OCI-LY7 (cell line): Measurements from ENCODE around the gene SEMA6B. TPM values are rescaled to one million over a fixed set of nuclear protein-coding genes. Genes with fewer than 3 reads are reported as not detected.

Experiments used
- BruUV-seq: library from RNA; stranded (reverse); fragments of 400-500 nt; replicated peaks from 2 replicates; lab custom pipeline; 2021; lab: Mats Ljungman, UMichigan
- CTCF ChIA-PET: fragments of 300-600 bp; sonication (Branson Sonifier 250); formaldehyde crosslinking; loops from one replicate; lab custom pipeline; 2022; ENCODE audit warnings: antibody characterized with exemption; ENCODE audit not compliant: unreplicated experiment; lab: Charles Lee
- POLR2A ChIA-PET: fragments of 300-600 bp; sonication (Branson Sonifier 250); formaldehyde crosslinking; loops from one replicate; lab custom pipeline; 2022; ENCODE audit warnings: antibody characterized with exemption; lab: Charles Lee
- DNase-seq: peaks from one replicate; pipeline ENCODE4 v3.0.0-alpha.2; 2015; ENCODE audit warnings: low spot score
- H2AFZ ChIP-seq: fragments of 200-600 bp; sonication (generic), shearing (Covaris generic); 2 replicates; pipeline ENCODE4 v1.6.1; 2014; ENCODE audit warnings: mild to moderate bottlenecking, antibody characterized with exemption, low read length, moderate library complexity
- H3K27ac ChIP-seq: fragments of 200-600 bp; sonication (generic); 2 replicates; pipeline ENCODE4 v1.5.1; 2014; ENCODE audit warnings: mixed run types, low read depth, mild to moderate bottlenecking, moderate library complexity, low read length, inconsistent platforms; ENCODE audit not compliant: poor library complexity, severe bottlenecking
- H3K36me3 ChIP-seq: fragments of 200-600 bp; sonication (generic); 2 replicates; pipeline ENCODE4 v1.6.1; 2014; ENCODE audit warnings: mild to moderate bottlenecking, antibody characterized with exemption, low read length, moderate library complexity, mixed read lengths; ENCODE audit not compliant: insufficient read depth
- H3K4me1 ChIP-seq: fragments of 200-600 bp; sonication (generic); 2 replicates; pipeline ENCODE4 v1.5.1; 2014; ENCODE audit warnings: mild to moderate bottlenecking, low read length; ENCODE audit not compliant: insufficient read depth, poor library complexity, severe bottlenecking
- H3K4me2 ChIP-seq: fragments of 200-600 bp; sonication (generic); 2 replicates; pipeline ENCODE4 v1.6.1; 2014; ENCODE audit warnings: mild to moderate bottlenecking, low read length
- H3K4me3 ChIP-seq: fragments of 200-600 bp; sonication (generic); 2 replicates; pipeline ENCODE4 v1.5.1; 2014; ENCODE audit warnings: mild to moderate bottlenecking, low read depth, low read length; ENCODE audit not compliant: poor library complexity, severe bottlenecking
- H3K79me2 ChIP-seq: fragments of 200-600 bp; sonication (generic); 2 replicates; pipeline ENCODE4 v1.6.1; 2016; ENCODE audit warnings: low read depth, mild to moderate bottlenecking, low read length, moderate library complexity, mixed read lengths; ENCODE audit not compliant: insufficient read depth
- H3K9me2 ChIP-seq: fragments of 200-600 bp; sonication (generic); 2 replicates; pipeline ENCODE4 v1.6.1; 2016; ENCODE audit warnings: mild to moderate bottlenecking, low read length, mixed read lengths; ENCODE audit not compliant: insufficient read depth
- H3K9me3 ChIP-seq: fragments of 200-600 bp; sonication (generic); 2 replicates; pipeline ENCODE4 v1.6.1; 2014; ENCODE audit warnings: mild to moderate bottlenecking, mixed run types, low read length, mixed read lengths
- H4K20me1 ChIP-seq: fragments of 200-600 bp; sonication (generic); 2 replicates; pipeline ENCODE4 v1.6.1; 2014; ENCODE audit warnings: mild to moderate bottlenecking, antibody characterized with exemption, low read length, moderate library complexity, mixed read lengths; ENCODE audit not compliant: insufficient read depth
- CTCF ChIP-seq: fragments of 200-600 bp; sonication (generic); conservative IDR thresholded peaks from 2 replicates; pipeline ENCODE4 v1.5.1; 2014; ENCODE audit warnings: mild to moderate bottlenecking, antibody characterized with exemption, low read length, moderate library complexity, mixed read lengths
- EZH2phosphoT487 ChIP-seq: fragments of 200-600 bp; sonication (generic); IDR thresholded peaks from 2 replicates; pipeline ENCODE4 v1.6.1; 2018; ENCODE audit warnings: low read depth, borderline replicate concordance, mild to moderate bottlenecking, mixed run types, antibody characterized with exemption, low read length, moderate library complexity, mixed read lengths
- intact Hi-C: fragments of 100-400 bp; cut with micrococcal nuclease; formaldehyde crosslinking; loops from one replicate; pipeline ENCODE4 v1.10.0; 2022; ENCODE audit not compliant: unreplicated experiment
- total RNA-seq, 2 experiments: library from RNA; depleted of rRNA in 1 of 2; stranded (reverse); fragments of >200 nt in 1 of 2; shearing (Covaris generic) in 1 of 2; gene quantifications; 2 replicates each; pipeline ENCODE4 v1.2.3, GENCODE V29; 2014 to 2022

SEMA6B gene
- total RNA-seq, 2 experiments from 2014 or later, result not detected

GRCh38 chr19:4506449-4507149 lies 52.9 kb downstream of the SEMA6B start:
- TF ChIP-seq CTCF (no peak), EZH2phosphoT487 (no peak)
- Histone ChIP-seq H3K79me2 (no peaks in the 10 kb centered on the region), H3K36me3 (peaks cover 8% of the 10 kb centered on the region; the same call in 1 of the 2 replicates), H3K4me1 (no peaks in the 10 kb centered on the region), H2AFZ (no peak overlapping the region), H3K4me3 (no peak overlapping the region), H4K20me1 (no peaks in the 10 kb centered on the region), H3K9me2 (no peaks in the 10 kb centered on the region), H3K9me3 (no peaks in the 10 kb centered on the region), H3K4me2 (no peak overlapping the region), H3K27ac (no peak overlapping the region)
- DNase-seq, result no peak
- CTCF ChIA-PET, result no interaction called here
- intact Hi-C loops, result no loop called here
- BruUV-seq, result no TSS peak
- POLR2A ChIA-PET, result no interaction called here

GRCh38 chr19:4505570-4506448 lies 53.7 kb downstream of the SEMA6B start:
- TF ChIP-seq CTCF (no peak), EZH2phosphoT487 (no peak)
- Histone ChIP-seq H3K79me2 (no peaks in the 10 kb centered on the region), H4K20me1 (no peaks in the 10 kb centered on the region), H3K4me1 (no peaks in the 10 kb centered on the region), H3K9me3 (no peaks in the 10 kb centered on the region), H2AFZ (no peak overlapping the region), H3K27ac (no peak overlapping the region), H3K36me3 (peaks cover 11% of the 10 kb centered on the region; the same call in 1 of the 2 replicates), H3K4me2 (no peak overlapping the region), H3K9me2 (no peaks in the 10 kb centered on the region), H3K4me3 (no peak overlapping the region)
- DNase-seq, result no peak
- BruUV-seq, result no TSS peak
- ChIA-PET CTCF (no interaction called here), POLR2A (no interaction called here)
- intact Hi-C loops, result no loop called here
